Measurements from ENCODE around the gene MAEL.

MAEL gene

GRCh38 chr1:166988974-166989515, at the start of gene MAEL:
Gene MAEL, plus strand, starts transcription at chr1:166989280. Its CDS starts 73 bp downstream, at chr1:166989353.
- no peak for DNase-seq

- no peak for DNase-seq
Observed at GRCh38 chr1:166939741-166940375, 49.2 kb upstream of the MAEL start.

- no peak for DNase-seq
Observed at GRCh38 chr1:166944186-166944967, 44.7 kb upstream of the MAEL start.

GRCh38 chr1:166947398-166948043, 41.6 kb upstream of the MAEL start:
- no peak for DNase-seq

GRCh38 chr1:166948856-166949350, 40.2 kb upstream of the MAEL start:
- DNase-seq, result no peak

- DNase-seq, result no peak
Observed at GRCh38 chr1:166950156-166950555, 38.9 kb upstream of the MAEL start.

GRCh38 chr1:166951050-166951449, 38.0 kb upstream of the MAEL start:
- no peak for DNase-seq

GRCh38 chr1:166952002-166952746, 36.9 kb upstream of the MAEL start:
- no peak for DNase-seq

GRCh38 chr1:166953491-166953890, 35.6 kb upstream of the MAEL start:
- no peak for DNase-seq

GRCh38 chr1:166956057-166956850, 32.8 kb upstream of the MAEL start:
- DNase-seq, result no peak

GRCh38 chr1:166956872-166957271, 32.2 kb upstream of the MAEL start:
- no peak for DNase-seq

- no peak for DNase-seq
Observed at GRCh38 chr1:166960858-166961474, 28.1 kb upstream of the MAEL start.

- DNase-seq, result no peak
Observed at GRCh38 chr1:166969074-166969677, 19.9 kb upstream of the MAEL start.

GRCh38 chr1:166971252-166971651, 17.8 kb upstream of the MAEL start:
- DNase-seq, result no peak

- no peak for DNase-seq
Observed at GRCh38 chr1:166972193-166972592, 16.9 kb upstream of the MAEL start.

GRCh38 chr1:166972826-166973225, 16.3 kb upstream of the MAEL start:
- DNase-seq, result no peak

GRCh38 chr1:166974647-166975345, 14.3 kb upstream of the MAEL start:
- DNase-seq, result peak; percentile 44

GRCh38 chr1:166975361-166976129, 13.5 kb upstream of the MAEL start, which contains the start of gene ILDR2:
Gene ILDR2, minus strand, starts transcription at chr1:166975540. Its CDS starts 272 bp downstream, at chr1:166975268.
- DNase-seq, result peak; percentile 67

GRCh38 chr1:166977951-166978350, 11.1 kb upstream of the MAEL start:
- DNase-seq, result no peak
